Fibroblast of mammary gland (primary cell): ENCODE data around the gene FAM124A.

ENCODE experiments used
- DNase-seq: peaks from one replicate; pipeline ENCODE4 v3.0.0-alpha.2; 2010; ENCODE audit warnings: low read depth
- H3K4me3 ChIP-seq: 2 replicates; pipeline ENCODE4 v1.5.1; 2011; ENCODE audit warnings: low read depth, mild to moderate bottlenecking, low read length, moderate library complexity; ENCODE audit not compliant: control insufficient read depth
- TF ChIP-seq, protein P1 (sequence below): conservative IDR thresholded peaks from 2 replicates; pipeline ENCODE4 v1.5.1; 2011; ENCODE audit warnings: low read depth, low read length, inconsistent platforms; ENCODE audit not compliant: control insufficient read depth, insufficient read depth

FAM124A gene

DNA sequence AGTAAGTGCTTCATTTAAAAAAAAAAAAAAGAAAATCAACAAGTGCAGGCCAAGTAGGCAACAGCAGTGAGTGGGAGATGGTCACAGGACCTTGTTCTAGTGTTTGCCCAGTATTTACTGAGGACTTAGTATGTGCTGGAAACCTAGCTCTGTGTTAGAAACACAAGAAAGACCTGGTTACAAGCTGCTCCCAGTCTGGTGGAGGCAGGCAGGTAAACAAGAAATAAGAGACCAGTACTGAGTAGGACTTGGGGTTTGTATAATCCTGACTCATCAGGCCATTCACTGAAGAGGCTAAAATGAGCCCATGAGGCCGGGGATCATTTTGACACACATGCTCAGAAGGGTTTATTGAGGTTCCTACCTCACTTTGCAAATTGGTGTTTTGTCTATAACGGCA lies 95.8 kb downstream of the FAM124A start:
- peak; percentile 41 for DNase-seq
- TF ChIP-seq, protein P1, sequence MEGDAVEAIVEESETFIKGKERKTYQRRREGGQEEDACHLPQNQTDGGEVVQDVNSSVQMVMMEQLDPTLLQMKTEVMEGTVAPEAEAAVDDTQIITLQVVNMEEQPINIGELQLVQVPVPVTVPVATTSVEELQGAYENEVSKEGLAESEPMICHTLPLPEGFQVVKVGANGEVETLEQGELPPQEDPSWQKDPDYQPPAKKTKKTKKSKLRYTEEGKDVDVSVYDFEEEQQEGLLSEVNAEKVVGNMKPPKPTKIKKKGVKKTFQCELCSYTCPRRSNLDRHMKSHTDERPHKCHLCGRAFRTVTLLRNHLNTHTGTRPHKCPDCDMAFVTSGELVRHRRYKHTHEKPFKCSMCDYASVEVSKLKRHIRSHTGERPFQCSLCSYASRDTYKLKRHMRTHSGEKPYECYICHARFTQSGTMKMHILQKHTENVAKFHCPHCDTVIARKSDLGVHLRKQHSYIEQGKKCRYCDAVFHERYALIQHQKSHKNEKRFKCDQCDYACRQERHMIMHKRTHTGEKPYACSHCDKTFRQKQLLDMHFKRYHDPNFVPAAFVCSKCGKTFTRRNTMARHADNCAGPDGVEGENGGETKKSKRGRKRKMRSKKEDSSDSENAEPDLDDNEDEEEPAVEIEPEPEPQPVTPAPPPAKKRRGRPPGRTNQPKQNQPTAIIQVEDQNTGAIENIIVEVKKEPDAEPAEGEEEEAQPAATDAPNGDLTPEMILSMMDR = no peak
- H3K4me3 ChIP-seq = no peak overlapping the region

DNA sequence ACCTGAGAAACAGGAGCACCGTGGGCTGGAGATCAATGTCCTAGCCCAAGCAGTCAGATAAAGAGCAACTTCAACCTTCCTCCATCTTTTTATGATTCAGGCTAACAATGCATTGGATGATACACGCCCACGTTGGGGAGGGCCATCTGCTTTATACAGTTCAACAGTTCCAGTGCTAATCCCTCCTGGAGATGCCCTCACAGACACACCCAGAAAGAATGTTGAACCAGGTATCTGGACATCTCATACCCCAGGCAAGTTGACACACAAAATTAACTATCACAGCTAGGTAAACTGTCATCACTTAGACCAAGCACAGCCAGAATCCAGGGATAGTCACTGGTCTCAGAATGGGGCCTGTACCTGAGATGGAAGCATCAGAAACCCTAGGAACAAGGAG lies 96.7 kb downstream of the FAM124A start:
- H3K4me3 ChIP-seq = no peak overlapping the region
- DNase-seq = no peak
- TF ChIP-seq, protein P1 = no peak

DNA sequence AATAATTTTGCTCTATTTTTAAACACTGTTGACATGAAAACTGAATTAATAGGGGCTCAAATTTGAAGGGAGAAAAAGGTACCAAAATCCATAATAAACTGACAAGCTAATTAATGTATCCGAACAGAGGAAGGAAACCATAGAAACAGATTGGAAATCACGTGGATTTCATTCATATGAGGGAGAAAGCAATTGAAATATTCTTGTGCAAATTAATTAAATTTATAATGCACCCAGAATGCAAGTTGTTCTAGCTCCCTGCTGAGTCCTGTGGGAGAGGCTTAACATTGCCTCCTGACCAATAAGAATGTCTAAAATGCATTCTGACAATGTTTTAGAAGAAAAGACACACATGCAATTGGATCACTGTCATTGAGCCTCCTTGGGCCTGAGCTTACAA lies 99.6 kb downstream of the FAM124A start:
- TF ChIP-seq, protein P1 = no peak
- no peak overlapping the region for H3K4me3 ChIP-seq
- no peak for DNase-seq

DNA sequence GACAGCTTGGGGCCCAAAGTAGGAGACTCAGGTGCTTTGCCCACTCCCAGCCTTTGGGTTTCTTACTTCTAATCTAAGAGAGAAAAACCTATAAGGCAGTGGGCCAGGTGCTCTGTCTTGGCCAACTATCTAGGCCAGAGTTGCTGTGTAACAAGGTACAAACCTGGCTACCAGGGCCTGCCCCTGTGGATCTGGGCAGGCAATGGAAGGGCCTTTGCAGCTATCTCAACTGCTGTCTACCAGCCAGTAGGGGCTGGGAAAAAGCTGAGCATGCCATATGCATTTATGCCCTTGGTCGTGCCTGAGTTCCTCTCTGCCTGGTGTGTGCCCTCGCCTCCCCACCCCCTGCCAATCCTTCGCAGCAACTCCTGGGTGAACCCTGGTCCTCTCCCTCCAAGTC lies 100.6 kb downstream of the FAM124A start:
- H3K4me3 ChIP-seq = no peak overlapping the region
- DNase-seq = no peak
- TF ChIP-seq, protein P1 = no peak

DNA sequence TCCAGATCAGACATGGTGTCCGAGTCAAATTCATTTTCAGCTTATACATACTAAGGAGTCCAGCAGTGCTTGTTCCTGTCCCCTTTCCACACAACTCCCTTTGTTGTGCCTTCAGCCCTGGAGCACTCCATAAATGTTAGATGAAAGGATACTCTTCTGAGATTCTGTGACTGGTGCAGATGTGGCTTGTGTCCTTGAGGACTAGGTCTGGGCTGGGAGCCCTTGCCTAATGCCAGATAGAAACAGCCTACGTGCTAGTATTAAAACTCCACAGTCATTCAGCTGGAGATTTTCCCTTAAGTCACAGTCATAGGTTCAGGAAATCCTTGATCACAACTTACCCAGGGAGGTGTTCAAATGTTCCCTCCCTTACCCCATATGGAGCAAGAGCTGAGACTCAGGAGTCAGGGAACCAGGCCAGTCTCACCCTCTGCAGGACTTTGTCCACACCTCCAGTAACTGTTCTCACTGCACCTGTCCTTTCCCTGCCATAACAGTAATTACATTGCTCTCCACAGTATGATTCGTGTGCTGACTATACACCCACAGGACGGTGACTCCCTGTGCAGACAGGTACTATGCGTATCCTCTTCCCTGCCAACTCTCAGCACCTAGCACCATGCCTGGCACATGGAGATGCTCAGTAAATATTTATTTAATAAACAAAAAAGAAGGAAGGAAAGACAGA lies 101.8 kb downstream of the FAM124A start:
- TF ChIP-seq, protein P1 = no peak
- no peak for DNase-seq
- no peak overlapping the region for H3K4me3 ChIP-seq

DNA sequence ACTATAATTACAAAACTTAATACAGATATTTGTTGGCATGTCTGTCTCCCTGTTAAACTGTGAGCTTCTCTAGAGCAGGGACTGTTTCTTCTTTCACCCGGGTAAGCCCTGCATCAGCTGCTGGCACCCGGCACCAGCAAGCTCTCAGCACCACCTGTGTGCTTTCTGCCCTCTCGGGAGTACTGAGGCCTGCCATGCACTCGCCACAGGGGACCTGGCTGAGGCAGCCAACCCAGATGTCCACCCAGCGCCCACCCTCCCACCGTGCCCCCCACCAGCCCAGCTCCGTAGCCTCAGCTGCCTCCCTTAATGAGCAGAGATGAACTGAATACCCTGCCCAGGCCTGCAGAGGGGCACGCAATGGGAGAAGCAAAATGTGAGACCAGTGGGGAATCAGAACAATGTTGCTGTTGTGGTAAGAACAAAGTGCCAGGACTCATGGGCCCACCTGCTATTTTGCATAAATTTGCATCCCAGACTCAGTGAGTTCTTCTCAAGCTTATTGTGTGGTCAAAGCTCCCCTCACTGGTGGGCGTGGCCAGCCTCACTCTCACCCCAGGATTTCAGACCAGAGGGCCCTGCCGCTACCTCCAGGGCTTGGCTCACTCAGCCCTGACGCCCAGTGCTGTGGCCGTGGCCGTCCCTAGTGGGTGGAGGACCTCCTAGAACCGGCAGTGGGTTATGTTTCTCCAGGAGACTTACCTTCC lies 102.7 kb downstream of the FAM124A start:
- no peak overlapping the region for H3K4me3 ChIP-seq
- DNase-seq = no peak
- TF ChIP-seq, protein P1 = no peak
